ENCODE measurements around the gene IL6R.
"Not testable (repeated sequence)": the region's sequence is repeated elsewhere in the genome, so short reads cannot be mapped to it uniquely, and the experiment has no call there.

The IL6R gene

GRCh38 chr1:154407198-154408091 lies 2.3 kb downstream of the IL6R start:
- DNase-seq, result no peak

- no peak for DNase-seq
Observed at GRCh38 chr1:154408174-154408777, 3.1 kb downstream of the IL6R start.

- no peak for DNase-seq
Observed at GRCh38 chr1:154410185-154410827, 5.2 kb downstream of the IL6R start.

- DNase-seq, result no peak
Observed at GRCh38 chr1:154411525-154411924, 6.4 kb downstream of the IL6R start.

GRCh38 chr1:154413177-154413783 lies 8.1 kb downstream of the IL6R start:
- DNase-seq, result no peak

GRCh38 chr1:154414606-154415005 lies 9.5 kb downstream of the IL6R start:
- no peak for DNase-seq

- no peak for DNase-seq
Observed at GRCh38 chr1:154416471-154417337, 11.6 kb downstream of the IL6R start.

GRCh38 chr1:154417338-154417608 lies 12.1 kb downstream of the IL6R start:
- DNase-seq, result no peak

- DNase-seq, result no peak
Observed at GRCh38 chr1:154418062-154418921, 13.1 kb downstream of the IL6R start.

GRCh38 chr1:154418923-154419619 lies 13.9 kb downstream of the IL6R start:
- DNase-seq, result no peak

GRCh38 chr1:154419620-154420571 lies 14.8 kb downstream of the IL6R start:
- DNase-seq, result peak; percentile 36

GRCh38 chr1:154420961-154421924 lies 16.1 kb downstream of the IL6R start:
- DNase-seq, result no peak

GRCh38 chr1:154422049-154422448 lies 16.9 kb downstream of the IL6R start:
- DNase-seq, result not testable (repeated sequence)

- no peak for DNase-seq
Observed at GRCh38 chr1:154422521-154422920, 17.4 kb downstream of the IL6R start.

GRCh38 chr1:154423304-154423987 lies 18.3 kb downstream of the IL6R start:
- DNase-seq, result no peak

GRCh38 chr1:154423988-154424326 lies 18.8 kb downstream of the IL6R start:
- DNase-seq, result no peak

- no peak for DNase-seq
Observed at GRCh38 chr1:154425172-154425571, 20.0 kb downstream of the IL6R start.

Measured in KG1 (cell line).